SK-N-SH (cell line): Measurements from ENCODE around the gene PTPRD. TPM values are rescaled to one million over a fixed set of nuclear protein-coding genes. Genes with fewer than 3 reads are reported as not detected.

Source experiments
- CTCF ChIA-PET: fragments of 300-600, 350-600 bp; formaldehyde crosslinking; extraction: SDS; loops from one replicate; lab custom pipeline; 2021; lab: Yijun Ruan, JAX
- POLR2A ChIA-PET: fragments of 350-600 bp; sonication (Branson Sonifier 250); formaldehyde crosslinking; extraction: SDS; loops from one replicate; lab custom pipeline; 2020; ENCODE audit warnings: antibody characterized with exemption, inconsistent platforms; lab: Yijun Ruan, JAX
- DNase-seq: peaks from one replicate; pipeline ENCODE4 v3.0.0; 2012
- H2AFZ ChIP-seq: fragments of 200-600 bp; sonication (generic); 2 replicates; pipeline ENCODE4 v1.8.1; 2016; ENCODE audit warnings: antibody characterized with exemption, mild to moderate bottlenecking, low read depth
- H3F3A ChIP-seq: fragments of 200-600 bp; sonication (generic); replicated peaks from 2 replicates; pipeline ENCODE3; 2016; ENCODE audit warnings: antibody characterized with exemption, mild to moderate bottlenecking; ENCODE audit not compliant: insufficient read depth
- H3K27ac ChIP-seq, 2 experiments: fragments of 200-500 bp in 1 of 2; fragments of 200-600 bp in 1 of 2; sonication (Bioruptor generic) in 1 of 2; sonication (generic), shearing (Covaris generic) in 1 of 2; 2 replicates each; pipeline versions ENCODE4 v1.5.1 to v1.6.1; 2014 to 2016; ENCODE audit warnings: low read depth in 2 of 2, inconsistent platforms in 1 of 2, low read length in 1 of 2, mild to moderate bottlenecking in 1 of 2, mixed read lengths in 1 of 2
- H3K27me3 ChIP-seq: fragments of 200-600 bp; sonication (generic), shearing (Covaris generic); 2 replicates; pipeline ENCODE4 v1.6.1; 2016; ENCODE audit warnings: mixed run types; ENCODE audit not compliant: insufficient read depth
- H3K36me3 ChIP-seq, 2 experiments: fragments of 200-500 bp in 1 of 2; fragments of 200-600 bp in 1 of 2; sonication (Bioruptor generic) in 1 of 2; sonication (generic) in 1 of 2; replicated peaks in 1 of 2; 2 replicates each; pipeline versions ENCODE3 to v1.5.1; 2014 to 2016; ENCODE audit warnings: low read length in 1 of 2, mild to moderate bottlenecking in 1 of 2; ENCODE audit not compliant: insufficient read depth in 2 of 2, control insufficient read depth in 1 of 2
- H3K4me1 ChIP-seq, 2 experiments: fragments of 200-500 bp in 1 of 2; fragments of 200-600 bp in 1 of 2; sonication (Bioruptor generic) in 1 of 2; sonication (generic), shearing (Covaris generic) in 1 of 2; 2 replicates each; pipeline versions ENCODE4 v1.5.1 to v1.6.1; 2014 to 2016; ENCODE audit warnings: low read depth in 1 of 2, low read length in 1 of 2, mixed run types in 1 of 2; ENCODE audit not compliant: insufficient read depth in 2 of 2, control insufficient read depth in 1 of 2
- H3K4me2 ChIP-seq: fragments of 200-600 bp; sonication (generic), shearing (Covaris generic); 2 replicates; pipeline ENCODE4 v1.6.1; 2017; ENCODE audit warnings: mixed run types
- H3K4me3 ChIP-seq, 2 experiments: fragments of 200-500 bp in 1 of 2; fragments of 200-600 bp in 1 of 2; sonication (Bioruptor generic) in 1 of 2; sonication (generic), shearing (Covaris generic) in 1 of 2; 2 replicates each; pipeline versions ENCODE4 v1.5.1 to v1.8.1; 2014 to 2016; ENCODE audit warnings: low read depth in 2 of 2, inconsistent platforms in 1 of 2, low read length in 1 of 2, mild to moderate bottlenecking in 1 of 2, mixed read lengths in 1 of 2, moderate library complexity in 1 of 2
- H3K79me2 ChIP-seq: fragments of 200-600 bp; sonication (generic); 2 replicates; pipeline ENCODE4 v1.8.1; 2017; ENCODE audit warnings: mild to moderate bottlenecking; ENCODE audit not compliant: insufficient read depth
- H3K9ac ChIP-seq: fragments of 200-600 bp; sonication (generic); 2 replicates; pipeline ENCODE4 v1.6.1; 2017; ENCODE audit warnings: mixed run types
- H3K9me2 ChIP-seq: fragments of 200-600 bp; sonication (generic); 2 replicates; pipeline ENCODE4 v1.6.1; 2017; ENCODE audit warnings: mixed run types
- H3K9me3 ChIP-seq: fragments of 200-600 bp; sonication (generic); 2 replicates; pipeline ENCODE4 v1.6.1; 2017; ENCODE audit warnings: mixed run types, mild to moderate bottlenecking, moderate library complexity
- H4K20me1 ChIP-seq: fragments of 200-600 bp; sonication (generic); 2 replicates; pipeline ENCODE4 v1.6.1; 2017; ENCODE audit warnings: mild to moderate bottlenecking, mixed run types; ENCODE audit not compliant: insufficient read depth
- CHD2 ChIP-seq: fragments of 150-350 bp; IDR thresholded peaks from 2 replicates; pipeline ENCODE4 v1.6.1; 2018; ENCODE audit warnings: low read length; ENCODE audit not compliant: partially characterized antibody
- CTCF ChIP-seq: fragments of 200-600 bp; sonication (generic); IDR thresholded peaks from 2 replicates; pipeline ENCODE4 v1.6.1; 2017; ENCODE audit warnings: antibody characterized with exemption, mild to moderate bottlenecking, moderate library complexity
- ELF1 ChIP-seq: IDR thresholded peaks from 2 replicates; pipeline ENCODE4 v1.4.0; 2012
- EP300 ChIP-seq, 2 experiments: IDR thresholded peaks; 2 replicates each; pipeline versions ENCODE4 v1.4.0 to v1.6.1; 2012; ENCODE audit warnings: borderline replicate concordance in 1 of 2, low read depth in 1 of 2, low read length in 1 of 2
- FOSL2 ChIP-seq: IDR thresholded peaks from 2 replicates; pipeline ENCODE4 v1.4.0; 2012; ENCODE audit warnings: low read depth, mild to moderate bottlenecking, moderate library complexity, borderline replicate concordance
- GATA2 ChIP-seq: sonication (generic); formaldehyde crosslinking; IDR thresholded peaks from 2 replicates; pipeline ENCODE4 v1.5.0; 2020; ENCODE audit warnings: mild to moderate bottlenecking, missing genetic modification reagents
- JUND ChIP-seq: IDR thresholded peaks from 2 replicates; pipeline ENCODE4 v1.4.0; 2012
- MEF2A ChIP-seq: IDR thresholded peaks from 2 replicates; pipeline ENCODE4 v1.4.0; 2012; ENCODE audit warnings: low read depth, borderline replicate concordance
- NFIC ChIP-seq: IDR thresholded peaks from 2 replicates; pipeline ENCODE4 v1.4.0; 2012; ENCODE audit warnings: borderline replicate concordance
- NRF1 ChIP-seq: IDR thresholded peaks from 2 replicates; pipeline ENCODE4 v1.6.1; 2012; ENCODE audit warnings: low read depth, mild to moderate bottlenecking, low read length
- PBX3 ChIP-seq: IDR thresholded peaks from 2 replicates; pipeline ENCODE4; 2012
- RAD21 ChIP-seq: IDR thresholded peaks from 2 replicates; pipeline ENCODE4 v1.6.1; 2012; ENCODE audit warnings: mild to moderate bottlenecking, low read length
- RCOR1 ChIP-seq: fragments of 150-350 bp; IDR thresholded peaks from 2 replicates; pipeline ENCODE4 v1.6.1; 2017; ENCODE audit warnings: antibody characterized with exemption, low read length
- SIN3A ChIP-seq: IDR thresholded peaks from 2 replicates; pipeline ENCODE4 v1.6.1; 2012; ENCODE audit warnings: low read depth, mild to moderate bottlenecking, low read length, moderate library complexity, borderline replicate concordance
- TCF12 ChIP-seq: IDR thresholded peaks from 2 replicates; pipeline ENCODE4 v1.4.0; 2012
- USF1 ChIP-seq: IDR thresholded peaks from 2 replicates; pipeline ENCODE4 v1.4.0; 2012; ENCODE audit warnings: low read depth, borderline replicate concordance
- YY1 ChIP-seq: IDR thresholded peaks from 2 replicates; pipeline ENCODE4 v1.4.0; 2012; ENCODE audit warnings: low read depth, mild to moderate bottlenecking
- ZBTB33 ChIP-seq: IDR thresholded peaks from 2 replicates; pipeline ENCODE4 v1.4.0; 2012; ENCODE audit warnings: low read depth, borderline replicate concordance
- WGBS: methylation state at CpG from one replicate; pipeline ENCODE4 v1.1.6; 2017; ENCODE audit warnings: low lambda C conversion rate; 5-methylcytosine and 5-hydroxymethylcytosine counted together
- polyA plus RNA-seq, 3 experiments: library from polyadenylated mRNA; depleted of rRNA; stranded (reverse); fragments of >200 nt; gene quantifications; 2 replicates each; pipeline ENCODE4 v1.2.3, GENCODE V29; 2012

PTPRD gene
- polyA plus RNA-seq, 1 of the 3 experiments (the other 2 are of a cell fraction), result 0.15 TPM

- TF ChIP-seq ELF1 (no peak), EP300 (IDR thresholded peaks at IDR 0.05; ENCODE audit: borderline replicate concordance in 1 of 2, low read depth in 1 of 2, low read length in 1 of 2) (no peak), YY1 (no peak)
- no peak overlapping the region for H3K9ac ChIP-seq
- H3K79me2 ChIP-seq, result no peaks in the 10 kb centered on the region
- CTCF ChIA-PET, result no interaction called here
- no peaks in the 10 kb centered on the region for H3K9me3 ChIP-seq
- no peaks in the 10 kb centered on the region for H4K20me1 ChIP-seq
- no peaks in the 10 kb centered on the region for H3K27me3 ChIP-seq
- no peaks in the 10 kb centered on the region for H3K9me2 ChIP-seq
- H3F3A ChIP-seq, result no peaks in the 10 kb centered on the region
- DNase-seq, result no peak
- no peak overlapping the region for H2AFZ ChIP-seq
- no peak overlapping the region for H3K27ac ChIP-seq
- no peak overlapping the region for H3K4me3 ChIP-seq
- H3K36me3 ChIP-seq, result no peaks in the 10 kb centered on the region
- H3K4me1 ChIP-seq, result no peaks in the 10 kb centered on the region
- no peak overlapping the region for H3K4me2 ChIP-seq
- WGBS, result 30% methylated on average over 2 of the region's 2 CpGs
- POLR2A ChIA-PET, result no interaction called here
Measured at GRCh38 chr9:8958358-8958757, 1654.4 kb downstream of the PTPRD start.

GRCh38 chr9:8955315-8955714 lies 1657.5 kb downstream of the PTPRD start:
- H3K9me2 ChIP-seq, result no peaks in the 10 kb centered on the region
- TF ChIP-seq MEF2A (no peak), TCF12 (no peak), GATA2 (CRISPR knock-in tag) (no peak), ELF1 (no peak), RAD21 (no peak), USF1 (no peak), JUND (no peak), NFIC (no peak), FOSL2 (no peak), CHD2 (no peak), RCOR1 (no peak), NRF1 (no peak), ZBTB33 (no peak), PBX3 (no peak), CTCF (no peak), SIN3A (no peak), YY1 (no peak)
- no peaks in the 10 kb centered on the region for H3F3A ChIP-seq
- H4K20me1 ChIP-seq, result no peaks in the 10 kb centered on the region
- no peaks in the 10 kb centered on the region for H3K36me3 ChIP-seq
- H3K27ac ChIP-seq, result no peak overlapping the region
- no peak overlapping the region for H3K4me2 ChIP-seq
- POLR2A ChIA-PET, result no interaction called here
- H3K9me3 ChIP-seq, result no peaks in the 10 kb centered on the region
- no peaks in the 10 kb centered on the region for H3K79me2 ChIP-seq
- H3K4me1 ChIP-seq, result no peaks in the 10 kb centered on the region
- H3K27me3 ChIP-seq, result no peaks in the 10 kb centered on the region
- CTCF ChIA-PET, result interaction anchor here (0.6 to 1.2 kb wide), 2 partner anchors 18 to 827 kb away, joined by 3 to 4 read pairs; no protein-coding TSS in a partner anchor
- no peak overlapping the region for H3K9ac ChIP-seq
- H2AFZ ChIP-seq, result no peak overlapping the region
- H3K4me3 ChIP-seq, result no peak overlapping the region
- 9% methylated on average over 2 of the region's 2 CpGs for WGBS
- DNase-seq, result no peak
